ENCODE data around the gene ZNF485.
"Not testable (repeated sequence)": the region's sequence is repeated elsewhere in the genome, so short reads cannot be mapped to it uniquely, and the experiment has no call there.

The ZNF485 gene

DNA sequence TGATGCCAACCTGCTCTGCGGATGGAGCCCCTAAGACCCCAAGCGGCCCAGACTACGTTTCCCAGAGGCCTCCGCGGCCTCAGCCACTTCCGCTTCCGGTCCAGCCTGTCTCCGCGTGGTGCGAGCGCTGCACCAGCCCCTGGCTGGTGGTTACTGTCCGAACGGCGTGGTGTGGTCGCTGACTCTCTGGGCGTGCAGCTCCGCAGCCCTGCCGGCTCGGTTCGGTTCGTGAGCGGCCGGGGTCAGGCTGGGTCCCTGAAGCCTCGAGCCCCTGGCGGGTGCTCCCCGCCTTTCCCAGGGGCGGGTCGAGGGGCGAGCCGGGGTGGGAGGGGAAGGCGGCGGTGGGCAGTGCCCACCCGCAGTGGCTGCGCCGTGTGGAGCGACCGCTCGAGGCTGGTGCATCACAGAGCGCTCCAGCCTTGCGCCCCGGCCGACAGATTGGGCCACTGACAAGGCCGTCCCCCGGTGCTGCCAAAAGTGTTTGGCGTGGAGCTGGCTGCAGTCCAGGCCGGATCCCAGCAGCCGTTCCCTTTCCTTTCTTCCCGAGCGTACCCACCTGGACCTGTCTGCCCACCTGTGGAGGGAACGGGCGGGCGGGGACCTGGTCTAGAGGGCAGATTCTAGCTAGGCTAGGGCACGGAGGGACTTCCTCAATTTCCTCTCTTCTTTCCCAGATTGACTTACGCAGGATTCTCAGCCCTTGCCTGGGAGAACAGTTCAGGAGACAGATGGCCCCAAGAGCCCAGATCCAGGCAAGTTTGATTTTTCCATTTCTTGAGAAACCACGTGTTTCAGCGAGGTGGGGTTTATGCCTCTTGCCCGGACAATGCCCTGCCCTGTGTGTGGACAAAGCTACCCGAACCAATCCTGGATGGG lies at the start of gene ZNF485:
ZNF485 (plus strand) TSS at position 116 of the 876 bp plus-strand sequence; CDS start at position 729, 613 bp downstream.
- DNase-seq: peak; percentile 63 to 70

DNA sequence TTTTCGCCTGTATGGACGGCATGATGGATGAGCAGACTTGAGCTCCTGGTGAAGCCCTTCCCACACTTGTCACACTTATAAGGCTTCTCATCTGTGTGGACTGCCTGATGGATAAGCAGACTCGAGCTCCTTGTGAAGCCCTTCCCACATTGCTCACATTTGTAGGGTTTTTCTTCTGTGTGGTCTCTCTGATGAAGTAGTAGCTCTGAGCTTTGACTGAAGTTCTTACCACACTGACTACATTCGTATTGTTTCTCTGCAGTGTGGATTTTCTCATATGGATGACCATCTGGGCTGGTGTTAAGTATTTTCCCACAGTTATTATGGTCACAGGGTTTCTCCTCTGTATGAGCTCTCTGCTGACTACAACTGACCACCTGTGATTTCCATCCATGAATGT lies 49.0 kb upstream of the ZNF485 start:
- no peak for DNase-seq

DNA sequence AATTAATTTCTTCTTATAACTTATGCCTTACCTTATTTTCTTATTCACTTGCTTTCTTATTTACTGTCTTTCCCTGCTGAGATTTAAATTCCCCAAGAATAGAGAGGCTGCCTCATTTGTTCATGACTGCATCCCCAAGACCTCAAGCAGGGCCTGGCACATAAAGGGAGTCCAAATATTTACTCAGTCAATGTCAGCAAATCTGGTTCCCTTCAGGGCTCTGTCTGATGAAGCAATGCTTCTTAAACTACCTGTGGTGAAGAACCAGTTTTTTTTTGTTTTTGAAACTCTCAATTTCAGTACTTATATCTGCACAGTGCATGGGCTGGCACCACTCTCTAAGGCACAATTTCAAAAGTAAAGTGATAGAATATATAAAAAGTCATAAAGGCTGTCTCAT lies 36.6 kb upstream of the ZNF485 start:
- DNase-seq: no peak

DNA sequence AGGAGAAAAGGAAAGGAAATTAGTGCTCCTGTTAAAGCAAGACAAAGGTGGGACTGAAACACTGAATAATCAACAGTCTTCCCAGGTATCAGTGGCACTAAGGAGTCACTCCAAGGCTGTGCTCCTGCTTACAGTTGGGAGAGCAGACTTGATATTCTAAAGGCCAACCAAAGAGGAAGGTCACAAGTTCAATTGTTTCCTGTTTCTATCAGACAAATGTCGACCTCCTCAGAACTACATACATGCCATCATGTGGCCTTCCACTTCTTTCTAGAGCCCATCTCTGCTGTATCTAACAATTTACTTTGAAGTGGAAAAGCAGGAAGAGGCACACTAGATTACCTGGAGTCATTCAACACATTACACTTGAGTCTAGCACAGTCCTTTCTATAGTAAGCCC lies 35.3 kb upstream of the ZNF485 start:
- no peak for DNase-seq

DNA sequence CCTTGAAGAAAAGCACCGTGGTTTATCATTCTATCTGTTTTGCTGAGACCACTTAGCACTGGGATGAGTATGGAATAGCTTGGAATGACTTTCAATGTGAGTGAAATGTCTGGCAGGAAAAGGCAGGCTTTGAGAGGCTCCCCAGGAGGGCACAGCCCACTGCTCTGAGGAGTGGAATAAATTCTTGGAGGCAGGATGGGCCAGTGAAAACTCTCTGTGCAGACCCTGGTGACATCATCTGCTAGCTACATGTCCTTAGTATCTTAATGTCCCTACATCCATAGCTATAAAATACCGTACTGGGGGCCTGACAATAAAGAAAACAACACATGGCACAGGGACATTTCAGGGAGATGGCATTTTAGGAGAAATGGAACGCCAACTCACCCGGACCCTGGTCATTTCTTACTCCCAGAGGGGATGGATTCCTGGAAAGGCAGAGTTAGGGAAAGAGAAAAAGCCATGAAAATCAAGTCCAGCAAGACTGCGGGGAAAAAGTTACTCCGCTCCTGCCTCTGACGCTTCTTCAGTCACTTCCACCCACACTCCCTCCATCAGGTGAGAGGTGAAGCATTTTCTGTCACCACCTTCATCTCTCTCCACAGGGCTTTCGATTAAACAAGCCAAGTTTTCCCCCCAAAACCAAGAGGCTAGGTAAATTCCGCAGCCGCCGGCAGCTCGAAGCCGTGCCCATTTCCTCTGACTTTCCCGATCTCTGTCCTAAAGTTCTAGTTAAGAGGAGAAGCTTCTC lies 32.8 kb upstream of the ZNF485 start:
- no peak for DNase-seq

DNA sequence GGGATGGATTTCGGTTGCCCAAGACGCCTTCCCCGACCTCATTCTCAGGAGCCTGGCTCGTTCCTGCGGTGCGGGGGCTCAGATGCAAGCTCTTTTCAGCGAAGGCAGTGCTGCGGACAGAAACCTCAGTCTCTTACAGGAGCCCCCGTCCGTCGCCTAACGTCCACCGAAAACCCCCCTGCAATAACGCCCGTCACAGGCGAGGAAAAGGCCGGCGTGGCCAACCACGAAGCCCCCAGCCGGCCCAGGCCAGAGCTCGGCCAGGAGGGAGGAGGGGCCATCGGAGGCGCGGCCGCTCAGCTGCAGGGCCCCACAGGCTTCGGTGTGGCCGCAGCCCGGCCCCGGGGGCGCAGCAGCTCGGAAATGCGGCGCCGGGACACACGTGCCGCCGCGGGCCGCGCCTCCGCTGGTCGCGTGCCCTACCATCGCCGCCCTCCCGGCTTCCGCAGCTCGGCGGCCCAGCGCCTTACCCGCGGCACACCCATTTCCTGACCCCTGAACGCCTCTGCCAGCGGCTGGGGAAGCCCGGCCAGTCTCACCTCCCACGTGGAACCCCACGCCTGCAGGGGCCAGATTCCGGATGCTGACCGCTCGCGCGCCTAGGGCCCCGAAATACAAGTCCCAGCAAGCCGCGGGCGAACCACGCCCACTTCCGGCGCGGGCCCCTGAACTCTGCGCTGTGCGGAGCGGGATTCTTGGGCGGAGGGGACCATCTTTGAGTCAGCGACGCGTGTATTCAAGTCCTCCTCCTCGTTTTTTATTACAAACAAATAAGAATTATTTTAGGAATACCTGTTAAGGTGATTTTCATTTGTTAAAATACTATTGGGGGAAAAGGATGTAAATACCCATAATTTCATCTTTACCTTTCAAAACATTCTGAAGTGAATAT lies 32.0 kb upstream of the ZNF485 start, which contains the start of gene ZNF239:
ZNF239 (minus strand) TSS at position 616 of the 892 bp plus-strand sequence. CDS start 16,537 bp downstream, outside the sequence.
- peak; percentile 85 to 90 for DNase-seq

DNA sequence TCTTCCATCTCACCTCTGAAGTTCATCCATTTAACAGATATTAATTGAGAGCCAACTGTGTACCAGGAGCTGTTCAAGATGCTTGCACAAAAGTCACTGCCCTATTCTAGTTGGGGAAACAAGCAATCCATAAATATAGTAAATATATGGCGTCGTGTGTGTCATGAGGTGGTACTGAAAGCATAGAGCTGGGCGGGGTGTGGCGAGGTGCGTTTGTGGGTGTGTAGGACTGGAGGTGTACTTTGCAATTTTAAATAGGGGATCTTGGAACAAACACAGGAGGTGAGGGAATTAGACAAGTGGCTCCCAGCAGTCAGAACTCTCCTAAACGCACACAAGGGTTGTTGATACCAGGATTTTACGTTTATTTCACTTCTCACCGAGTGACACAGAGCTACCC lies 31.3 kb upstream of the ZNF485 start:
- DNase-seq: peak in 1 of 2 donors; percentile 5

DNA sequence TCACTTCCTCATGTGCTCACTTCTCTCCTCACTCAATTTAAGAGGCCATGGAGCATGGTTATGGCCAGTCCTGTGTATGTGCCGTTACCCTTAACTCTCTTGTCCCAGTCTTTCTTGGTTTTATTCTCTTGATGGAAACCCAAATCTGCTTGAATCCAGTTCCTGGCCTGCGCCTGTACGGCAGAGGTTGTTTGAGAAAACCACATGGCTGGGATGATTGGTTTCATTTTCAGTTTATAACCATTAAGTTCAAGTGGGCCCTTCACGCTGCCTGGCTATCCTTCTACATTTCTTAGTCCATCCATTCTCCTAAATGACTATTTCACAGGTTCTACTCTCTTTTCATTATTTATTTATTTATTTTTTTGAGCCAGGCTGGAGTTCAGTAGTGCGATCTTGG lies 30.2 kb upstream of the ZNF485 start:
- peak in 1 of 2 donors; percentile 51 for DNase-seq

DNA sequence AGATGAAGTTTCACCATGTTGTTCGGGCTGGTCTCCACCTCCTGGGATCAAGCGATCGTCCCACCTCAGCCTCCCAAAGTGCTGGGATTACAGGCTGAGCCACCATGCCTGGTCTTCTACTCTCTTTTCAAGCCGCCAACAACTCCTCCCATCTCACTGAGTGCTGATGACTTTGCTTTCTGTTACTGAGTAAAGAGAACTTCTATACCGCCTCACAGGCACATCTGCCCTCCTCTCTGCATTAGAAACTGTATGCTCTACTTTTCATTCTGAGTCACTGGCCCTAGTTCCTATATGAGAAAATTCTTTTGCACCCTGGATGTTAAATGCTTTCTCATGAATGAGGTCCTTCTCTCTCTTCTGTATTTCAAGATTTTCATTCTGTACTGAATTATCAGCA lies 29.7 kb upstream of the ZNF485 start:
- DNase-seq: no peak

DNA sequence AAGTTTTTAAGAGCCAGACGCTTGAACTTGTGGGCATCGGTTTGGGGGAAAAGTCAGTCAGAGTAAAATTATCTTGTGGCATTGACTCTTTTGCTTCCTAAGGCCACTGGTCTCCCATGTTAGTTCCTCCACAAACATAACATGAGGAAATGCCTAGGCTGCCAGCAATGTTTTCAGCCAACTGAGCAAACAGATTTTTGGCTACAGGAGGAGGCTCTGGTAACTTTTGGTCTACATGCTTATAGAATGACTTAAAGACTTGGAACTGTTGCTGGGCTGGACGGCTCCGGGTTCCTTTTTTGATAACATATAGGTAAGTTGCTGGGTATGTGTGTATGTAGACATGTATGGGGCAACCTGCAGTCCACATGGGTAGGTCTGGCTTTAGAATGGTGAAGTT lies 22.2 kb upstream of the ZNF485 start:
- DNase-seq: no peak

DNA sequence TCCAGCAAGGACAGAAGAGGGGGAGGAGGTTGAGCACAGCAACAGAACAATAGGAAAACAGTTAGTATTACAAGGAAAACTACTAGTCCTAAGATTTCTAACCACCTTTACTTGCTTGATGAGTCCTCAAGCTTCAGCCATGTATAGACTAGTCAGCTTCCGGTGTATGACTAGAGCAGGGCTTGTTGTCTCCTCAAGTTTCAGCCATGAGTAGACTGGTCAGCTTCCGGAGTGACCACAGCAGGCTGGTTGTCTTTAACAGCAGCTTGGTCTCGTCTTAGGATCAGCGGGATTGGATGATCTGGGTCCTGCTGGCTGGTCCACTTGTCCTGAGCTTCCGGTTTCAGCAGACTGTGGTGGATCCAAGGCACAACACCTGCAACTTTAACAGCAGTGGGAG lies 21.2 kb upstream of the ZNF485 start:
- DNase-seq: no peak

DNA sequence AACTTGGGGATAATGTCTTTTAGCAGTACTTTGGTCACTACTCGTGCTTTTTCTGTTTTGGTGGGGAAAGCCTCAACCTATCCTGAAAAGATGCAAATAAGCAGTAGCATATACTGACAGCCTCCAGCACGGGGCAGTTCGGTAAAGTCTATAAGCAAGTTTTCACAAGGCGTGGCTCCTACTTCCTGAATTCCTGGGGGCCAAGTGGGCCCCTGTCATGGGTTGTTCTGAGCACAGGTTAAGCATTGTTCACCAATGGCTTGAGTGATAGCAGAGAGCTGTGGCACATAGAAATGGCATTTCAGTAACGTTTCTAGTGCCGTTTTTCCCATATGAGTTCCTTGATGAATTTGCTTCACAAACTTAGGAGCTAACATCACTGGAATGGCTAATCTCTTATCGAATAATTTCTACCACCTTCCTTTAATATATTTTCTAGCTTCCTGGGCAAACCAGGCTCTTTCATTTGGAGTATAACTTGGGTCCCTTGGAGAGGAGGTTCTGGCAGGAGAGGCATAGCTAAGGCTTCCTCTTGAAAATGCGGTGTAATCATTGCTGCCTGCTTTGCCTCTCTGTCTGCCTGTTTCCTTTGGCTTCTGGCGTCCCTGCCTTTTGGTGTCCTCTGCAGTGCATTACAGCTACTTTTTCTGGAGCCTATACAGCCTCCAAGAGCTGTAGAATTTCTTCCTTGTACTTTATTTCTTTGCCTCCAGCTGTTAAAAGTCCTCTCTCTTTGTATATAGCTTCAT lies 20.1 kb upstream of the ZNF485 start:
- no peak for DNase-seq

DNA sequence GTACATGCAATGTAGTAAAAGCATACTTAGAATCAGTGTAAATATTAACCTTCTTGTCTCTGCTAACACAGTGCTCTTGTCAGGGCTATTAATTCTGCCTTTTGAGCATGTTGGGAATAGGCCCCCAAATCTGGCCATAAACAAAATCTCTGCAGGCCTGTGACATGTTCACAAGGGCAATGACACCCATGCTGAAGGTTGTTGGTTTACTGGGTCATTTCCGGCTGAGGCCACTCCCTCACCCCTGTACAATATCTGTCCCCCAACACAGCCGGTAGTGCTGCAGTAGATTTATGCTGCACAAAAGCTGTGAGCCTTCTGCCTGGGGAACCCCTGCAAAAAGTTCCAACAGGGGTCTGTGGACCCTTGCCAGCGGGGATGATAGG lies 19.5 kb upstream of the ZNF485 start:
- not testable (repeated sequence) for DNase-seq

DNA sequence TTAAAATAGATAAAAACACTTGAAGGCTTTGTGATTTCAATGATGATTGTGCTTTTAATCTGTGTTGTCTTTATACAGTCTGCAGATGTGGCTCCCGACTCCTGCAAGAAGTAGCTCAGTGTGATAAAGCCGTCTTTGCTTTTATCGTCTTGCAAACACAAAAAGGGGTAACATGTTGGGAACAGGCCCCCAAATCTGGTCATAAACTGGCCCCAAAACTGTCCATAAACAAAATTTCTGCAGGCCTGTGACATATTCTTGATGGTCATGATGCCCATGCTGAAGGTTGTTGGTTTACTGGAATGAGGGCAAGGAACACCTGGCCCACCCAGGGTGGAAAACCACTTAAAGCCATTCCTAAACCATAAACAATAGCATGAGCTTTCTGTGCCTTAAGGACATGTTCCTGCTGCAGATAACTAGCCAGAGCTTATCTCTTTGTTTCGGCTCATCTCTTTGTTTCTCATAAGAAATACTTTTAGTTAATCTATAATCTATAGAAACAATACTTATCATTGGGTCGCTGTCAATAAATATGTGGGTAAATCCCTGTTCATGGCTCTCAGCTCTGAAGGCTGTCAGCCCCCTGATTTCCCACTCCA lies 14.8 kb upstream of the ZNF485 start:
- no peak for DNase-seq

DNA sequence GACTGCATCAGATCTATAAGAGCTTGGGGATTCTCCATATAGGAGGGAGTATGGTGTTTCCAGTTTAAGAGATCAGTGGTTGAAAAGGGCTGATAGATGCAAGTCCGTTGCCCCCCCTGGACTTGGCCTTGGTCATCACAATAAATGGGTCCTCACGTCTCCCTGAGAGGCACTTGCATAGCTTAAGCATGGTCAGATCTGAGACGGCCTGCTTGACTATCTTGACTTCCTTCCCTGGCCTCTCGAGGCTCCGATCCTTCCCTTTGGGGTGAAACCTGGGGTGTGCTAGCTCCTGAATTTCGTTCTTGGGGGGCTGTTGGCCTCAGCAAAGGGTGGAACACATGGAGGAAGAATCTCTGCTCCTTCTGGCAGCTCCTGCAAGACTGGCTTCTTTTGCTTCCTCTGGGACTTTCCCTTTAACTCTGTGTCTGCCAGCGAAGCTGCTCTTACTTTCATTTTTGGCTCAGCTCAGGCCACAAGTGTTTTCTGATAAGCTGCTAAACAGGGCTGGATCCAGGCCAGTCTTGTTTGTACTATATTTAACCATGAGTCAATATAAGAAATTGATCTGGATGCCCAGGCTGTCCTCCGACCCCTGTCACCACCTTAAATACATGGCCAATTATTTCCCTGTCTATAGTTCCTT lies 11.2 kb upstream of the ZNF485 start:
- peak; percentile 15 to 65 for DNase-seq

DNA sequence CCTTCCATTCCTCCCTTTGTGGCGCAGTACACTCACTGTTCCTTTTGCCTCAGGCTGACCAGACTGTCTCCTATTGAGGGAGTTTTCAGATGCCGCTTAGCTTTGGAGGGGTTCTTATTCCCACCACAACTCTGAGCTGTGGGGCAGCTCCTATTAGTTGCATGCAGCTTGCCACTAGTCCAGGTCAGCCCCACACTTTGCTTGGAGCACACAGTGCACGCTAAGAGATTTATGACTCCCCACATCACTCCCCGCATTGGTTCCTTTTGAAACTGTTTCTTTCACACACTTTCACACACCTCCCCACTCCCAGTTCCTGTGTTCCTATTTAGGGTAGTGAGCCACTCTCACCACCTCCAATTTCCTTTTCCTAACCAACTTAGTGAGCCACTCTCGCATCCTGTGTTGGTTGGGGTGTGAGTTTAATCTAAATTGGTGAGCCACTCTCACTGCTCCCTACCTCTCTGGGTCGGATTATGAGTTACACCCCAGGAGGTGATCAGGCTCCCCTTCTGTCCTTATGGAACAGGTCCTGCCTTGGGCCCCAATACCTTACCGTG lies 10.4 kb upstream of the ZNF485 start:
- peak in 1 of 2 donors; percentile 30 for DNase-seq

DNA sequence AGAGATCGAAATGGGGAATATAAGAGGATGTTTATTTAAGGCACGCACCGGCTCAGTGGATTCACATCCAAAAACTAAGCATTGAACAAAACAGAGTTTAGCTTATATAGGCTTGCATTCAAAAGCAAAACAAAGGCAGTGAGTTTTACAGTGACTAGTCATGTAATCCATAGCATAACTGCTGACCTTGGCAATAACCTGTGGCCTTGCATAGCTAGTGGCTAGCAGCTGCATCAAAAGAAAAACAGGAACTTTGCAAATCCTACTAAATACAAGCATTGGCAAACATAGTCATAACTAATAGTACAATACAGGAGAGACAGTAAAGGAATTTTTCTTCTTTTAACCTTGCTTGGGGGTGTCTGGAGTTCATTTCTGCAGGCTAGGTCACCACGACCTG lies 9.7 kb upstream of the ZNF485 start:
- no peak for DNase-seq

DNA sequence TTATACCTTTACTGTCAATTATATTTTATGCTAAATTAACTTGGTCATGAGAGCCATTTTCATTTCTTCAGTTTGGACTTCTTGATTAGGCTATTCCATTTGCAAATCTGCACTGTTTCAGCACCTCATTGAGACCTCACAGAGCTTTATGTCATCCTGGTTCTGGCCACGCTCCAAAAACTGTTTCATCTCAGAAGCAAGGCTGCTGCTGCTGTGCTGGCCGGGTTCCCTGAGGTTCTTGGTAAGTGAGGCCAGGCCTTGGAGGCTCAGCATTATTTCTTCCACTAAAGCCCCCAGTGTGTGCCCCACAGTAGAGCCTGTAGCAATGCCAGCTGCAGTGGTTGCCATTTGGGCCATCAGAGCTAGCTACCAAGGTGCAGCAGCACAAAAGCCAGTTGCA lies 7.8 kb upstream of the ZNF485 start:
- no peak for DNase-seq

DNA sequence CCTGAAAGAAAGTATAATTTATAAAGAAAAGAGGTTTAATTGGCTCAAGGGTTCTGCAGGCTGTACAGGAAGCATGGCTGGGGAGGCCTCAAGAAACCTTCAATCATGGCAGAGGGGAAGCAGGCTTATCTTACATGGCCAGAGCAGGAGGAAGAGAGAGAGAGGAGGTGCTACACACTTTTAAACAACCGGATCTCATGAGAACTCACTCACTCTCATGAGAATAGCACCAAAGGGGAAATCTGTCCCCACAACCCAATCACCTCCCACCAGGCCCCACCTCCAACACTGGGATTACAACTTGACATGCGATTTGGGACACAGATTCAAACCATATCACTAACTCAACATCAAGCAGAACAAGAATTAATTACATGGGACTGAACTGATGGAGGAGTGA lies 6.9 kb upstream of the ZNF485 start:
- no peak for DNase-seq

DNA sequence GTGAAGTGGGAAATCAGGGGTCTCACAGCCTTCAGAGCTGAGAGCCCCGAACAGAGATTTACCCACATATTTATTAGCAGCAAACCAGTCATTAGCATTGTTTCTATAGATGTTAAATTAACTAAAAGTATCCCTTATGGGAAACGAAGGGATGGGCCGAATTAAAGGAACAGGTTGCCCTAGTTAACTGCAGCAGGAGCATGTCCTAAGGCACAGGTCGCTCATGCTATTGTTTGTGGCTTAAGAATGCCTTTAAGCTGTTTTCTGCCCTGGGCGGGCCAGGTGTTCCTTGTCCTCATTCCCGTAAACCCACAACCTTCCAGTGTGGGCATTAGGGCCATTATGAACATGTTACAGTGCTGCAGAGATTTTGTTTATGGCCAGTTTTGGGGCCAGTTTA lies 4.7 kb upstream of the ZNF485 start:
- DNase-seq: not testable (repeated sequence)

DNA sequence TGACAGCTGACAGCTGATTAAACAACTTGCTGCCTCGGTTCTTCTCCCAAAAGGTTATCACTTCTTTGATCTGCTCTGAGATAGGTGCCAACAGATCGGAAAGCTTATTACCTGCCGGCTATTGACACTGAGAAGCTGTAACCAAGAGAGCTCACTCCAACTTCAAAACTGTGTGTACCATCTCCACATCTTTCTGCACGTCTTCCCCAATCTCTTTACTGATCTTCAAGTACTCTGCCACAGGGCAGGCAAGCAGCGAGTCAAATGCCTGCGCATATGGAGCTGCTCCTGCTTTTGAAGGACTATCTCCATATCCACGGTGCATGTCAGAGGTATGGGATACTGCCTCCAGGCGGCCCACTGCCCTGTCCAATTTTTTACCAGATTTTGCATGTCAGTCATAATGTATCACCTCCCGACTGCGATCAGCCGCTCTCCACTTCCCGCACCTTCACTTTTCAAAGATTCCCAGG lies 352 bp upstream of the ZNF485 start:
- DNase-seq: no peak

Data from CD4-positive, alpha-beta T cell treated with Interferon alpha-2 for 1 hour (primary cell).